Left renal pelvis (tissue), 4 donors: ENCODE data around the gene ALG6. TPM values are rescaled to one million over a fixed set of nuclear protein-coding genes. Genes with fewer than 3 reads are reported as not detected.

Experiments
- DNase-seq, 4 donors: peaks; one replicate each; pipeline ENCODE4 v3.0.0-alpha.2; 2013; ENCODE audit warnings: low read depth in 4 of 4, low spot score in 3 of 4
- polyA plus RNA-seq, 4 donors: library from polyadenylated mRNA; unstranded; fragments of 120-200 nt; gene quantifications; one replicate each; pipeline ENCODE4 v1.2.1, GENCODE V29; 2013; ENCODE audit not compliant: insufficient read length in 4 of 4

ALG6 gene
- 10 to 100 TPM; 19.9 to 30.1 (median 25.6) TPM for polyA plus RNA-seq

GRCh38 chr1:63367215-63368103, at the start of gene ALG6:
TSS of gene ALG6 (plus strand) at chr1:63367627. CDS start at chr1:63370978, 3,351 bp downstream.
- DNase-seq = peak; percentile 79 to 92 (median 90)

DNA sequence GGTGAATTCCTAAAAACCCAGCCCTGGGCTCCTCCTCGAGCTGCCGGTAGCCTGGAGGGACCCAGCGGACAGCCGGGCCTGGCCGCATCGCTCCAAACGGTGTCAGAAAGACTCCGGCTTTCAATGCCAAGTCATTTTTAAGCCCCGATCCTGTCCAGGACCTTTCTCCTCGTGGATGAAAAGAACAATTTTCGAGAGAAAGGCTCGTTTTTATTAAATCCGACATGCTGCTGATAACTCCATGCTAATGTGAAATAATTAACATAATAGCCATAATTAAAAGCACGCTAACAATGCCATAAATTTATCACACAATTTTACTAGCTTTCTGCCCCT, 49.6 kb upstream of the ALG6 start:
- DNase-seq = no peak

- no peak for DNase-seq
Measured at GRCh38 chr1:63318201-63318979, 49.0 kb upstream of the ALG6 start.

- DNase-seq = no peak
Measured at GRCh38 chr1:63319046-63320021, 48.1 kb upstream of the ALG6 start.

DNA sequence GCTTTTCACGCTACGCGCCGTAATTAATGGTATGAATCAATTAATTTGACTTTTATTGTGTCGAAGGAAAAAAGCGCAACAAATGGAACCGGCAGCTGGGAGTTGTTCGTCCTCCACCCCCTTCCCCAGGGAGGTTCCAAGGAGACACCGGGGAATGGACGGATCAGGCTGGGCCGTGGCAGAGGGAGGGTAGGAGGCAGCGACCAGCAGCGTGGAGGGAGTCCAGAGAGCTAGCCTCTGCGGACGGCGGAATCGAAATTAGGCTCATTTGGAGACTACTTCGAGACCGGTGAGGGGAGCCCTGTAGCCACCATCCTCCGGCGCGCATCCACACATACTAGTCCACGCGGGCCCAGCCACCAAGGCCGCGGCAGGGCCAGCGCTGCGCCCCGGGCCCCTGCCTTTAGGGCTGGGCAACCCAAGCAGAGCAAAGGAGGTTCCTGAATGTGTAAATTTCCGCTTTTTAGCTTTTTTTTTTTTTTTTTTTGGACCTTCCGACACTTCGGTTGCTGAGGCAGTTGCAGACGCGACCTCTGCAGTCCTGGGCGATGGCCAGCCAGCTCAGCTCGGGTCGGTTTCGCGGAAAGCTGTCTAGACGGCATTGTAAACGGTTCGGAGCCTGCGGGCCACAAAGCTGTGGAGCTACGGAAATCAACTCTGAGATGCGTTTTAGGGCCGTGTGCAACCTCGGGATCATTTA, 47.3 kb upstream of the ALG6 start:
- DNase-seq = no peak

DNA sequence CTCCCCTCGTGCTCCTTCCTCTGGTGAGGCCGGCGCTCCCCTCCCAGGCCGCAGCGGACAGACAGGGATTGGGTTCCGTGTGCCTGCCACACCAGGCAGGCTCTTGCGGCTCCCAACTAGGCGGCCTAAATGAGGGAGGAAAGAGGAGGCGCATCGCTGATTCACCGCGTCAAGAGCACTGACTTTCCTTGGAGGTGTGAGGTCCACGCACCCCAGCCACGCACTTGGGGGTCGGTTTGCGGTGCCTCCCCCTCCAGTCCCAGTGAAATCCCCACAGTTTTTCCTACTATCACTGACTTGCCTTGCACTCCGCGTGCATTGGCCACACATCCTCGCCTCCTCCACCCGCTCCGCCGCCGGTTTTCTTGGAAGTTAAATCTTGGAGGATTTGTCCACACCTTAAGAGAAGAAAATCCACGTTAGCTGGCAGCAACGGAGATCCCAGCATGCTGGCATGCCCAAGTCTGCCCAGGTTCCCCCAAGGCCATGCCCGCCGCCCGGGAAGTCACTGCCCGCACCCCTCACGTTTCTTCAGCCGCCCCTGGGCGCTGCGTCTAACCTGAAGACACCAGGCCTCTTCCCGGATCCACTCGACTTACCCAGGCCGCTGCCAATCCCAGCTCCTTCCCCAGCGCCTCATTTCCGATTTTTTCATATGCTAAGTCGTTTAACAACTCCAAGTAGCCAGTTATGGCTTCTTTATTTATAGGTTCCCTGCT, 46.2 kb upstream of the ALG6 start:
- no peak for DNase-seq

DNA sequence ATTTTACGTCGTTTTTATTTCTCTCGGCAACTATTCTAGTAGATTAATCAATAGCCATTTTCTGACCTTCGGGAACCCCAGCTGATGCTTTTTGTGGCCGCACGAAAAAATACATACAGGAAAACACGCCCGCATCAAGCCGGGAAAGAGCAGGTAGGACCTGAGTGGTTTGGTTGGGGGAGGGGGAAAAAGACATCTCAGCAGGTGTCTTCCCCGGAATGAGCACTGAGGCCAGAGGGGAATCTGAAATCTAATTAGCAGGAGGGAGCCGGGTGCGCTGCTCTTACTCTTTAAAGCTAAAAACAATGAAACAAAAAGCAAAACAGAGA, 45.7 kb upstream of the ALG6 start:
- DNase-seq = no peak

DNA sequence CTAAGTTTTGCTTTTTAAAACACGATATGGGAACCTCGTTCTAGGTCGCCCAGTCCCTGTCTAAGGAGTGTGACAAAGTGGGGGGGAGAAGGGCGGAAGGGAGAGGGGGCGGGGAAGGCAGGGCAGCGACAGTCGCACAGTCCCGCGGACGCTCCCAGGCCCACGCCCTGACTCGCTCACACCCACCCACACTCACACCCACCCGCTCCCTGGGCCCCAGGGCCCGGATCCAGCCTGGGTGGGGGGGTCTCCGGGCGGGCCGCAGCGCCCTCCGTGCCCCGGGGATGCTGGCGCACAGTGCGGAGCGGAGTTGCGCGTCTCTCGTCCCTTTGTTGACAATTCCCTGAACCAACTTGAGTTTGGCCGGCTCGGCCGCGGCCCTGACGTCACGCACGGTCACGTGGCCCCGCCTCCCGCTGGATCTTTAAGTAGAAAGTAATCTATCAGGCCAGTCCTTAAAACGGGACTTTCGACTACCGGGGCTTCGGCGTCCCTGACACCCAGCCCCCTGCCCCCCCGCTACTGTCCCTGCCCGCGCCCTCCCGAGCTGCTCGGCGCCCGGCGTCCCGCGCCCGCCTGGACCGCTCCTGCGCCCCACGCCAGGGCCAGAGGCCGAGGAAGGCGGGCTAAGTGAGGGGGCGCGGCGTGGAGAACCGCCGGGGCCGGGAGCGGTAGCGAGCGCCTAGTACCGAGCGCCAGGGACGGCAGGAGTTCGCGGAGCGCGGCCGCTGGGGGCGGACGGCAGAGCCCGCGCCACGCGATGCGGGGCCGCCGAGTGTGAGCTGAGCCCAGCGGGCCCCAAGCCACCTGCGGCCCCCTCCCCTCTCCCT, 45.1 kb upstream of the ALG6 start, which contains the start of gene FOXD3:
FOXD3 (plus strand) TSS at position 454 of the 830 bp plus-strand sequence. CDS start 492 bp downstream, outside the sequence.
- DNase-seq = no peak

DNA sequence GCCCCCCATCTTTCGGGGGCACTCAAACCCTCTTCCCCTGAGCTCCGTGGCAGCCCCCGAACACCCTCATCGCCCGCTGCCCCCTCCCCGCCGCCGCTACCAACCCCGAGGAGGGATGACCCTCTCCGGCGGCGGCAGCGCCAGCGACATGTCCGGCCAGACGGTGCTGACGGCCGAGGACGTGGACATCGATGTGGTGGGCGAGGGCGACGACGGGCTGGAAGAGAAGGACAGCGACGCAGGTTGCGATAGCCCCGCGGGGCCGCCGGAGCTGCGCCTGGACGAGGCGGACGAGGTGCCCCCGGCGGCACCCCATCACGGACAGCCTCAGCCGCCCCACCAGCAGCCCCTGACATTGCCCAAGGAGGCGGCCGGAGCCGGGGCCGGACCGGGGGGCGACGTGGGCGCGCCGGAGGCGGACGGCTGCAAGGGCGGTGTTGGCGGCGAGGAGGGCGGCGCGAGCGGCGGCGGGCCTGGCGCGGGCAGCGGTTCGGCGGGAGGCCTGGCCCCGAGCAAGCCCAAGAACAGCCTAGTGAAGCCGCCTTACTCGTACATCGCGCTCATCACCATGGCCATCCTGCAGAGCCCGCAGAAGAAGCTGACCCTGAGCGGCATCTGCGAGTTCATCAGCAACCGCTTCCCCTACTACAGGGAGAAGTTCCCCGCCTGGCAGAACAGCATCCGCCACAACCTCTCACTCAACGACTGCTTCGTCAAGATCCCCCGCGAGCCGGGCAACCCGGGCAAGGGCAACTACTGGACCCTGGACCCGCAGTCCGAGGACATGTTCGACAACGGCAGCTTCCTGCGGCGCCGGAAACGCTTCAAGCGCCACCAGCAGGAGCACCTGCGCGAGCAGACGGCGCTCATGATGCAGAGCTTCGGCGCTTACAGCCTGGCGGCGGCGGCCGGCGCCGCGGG, 44.2 kb upstream of the ALG6 start:
- DNase-seq = no peak

DNA sequence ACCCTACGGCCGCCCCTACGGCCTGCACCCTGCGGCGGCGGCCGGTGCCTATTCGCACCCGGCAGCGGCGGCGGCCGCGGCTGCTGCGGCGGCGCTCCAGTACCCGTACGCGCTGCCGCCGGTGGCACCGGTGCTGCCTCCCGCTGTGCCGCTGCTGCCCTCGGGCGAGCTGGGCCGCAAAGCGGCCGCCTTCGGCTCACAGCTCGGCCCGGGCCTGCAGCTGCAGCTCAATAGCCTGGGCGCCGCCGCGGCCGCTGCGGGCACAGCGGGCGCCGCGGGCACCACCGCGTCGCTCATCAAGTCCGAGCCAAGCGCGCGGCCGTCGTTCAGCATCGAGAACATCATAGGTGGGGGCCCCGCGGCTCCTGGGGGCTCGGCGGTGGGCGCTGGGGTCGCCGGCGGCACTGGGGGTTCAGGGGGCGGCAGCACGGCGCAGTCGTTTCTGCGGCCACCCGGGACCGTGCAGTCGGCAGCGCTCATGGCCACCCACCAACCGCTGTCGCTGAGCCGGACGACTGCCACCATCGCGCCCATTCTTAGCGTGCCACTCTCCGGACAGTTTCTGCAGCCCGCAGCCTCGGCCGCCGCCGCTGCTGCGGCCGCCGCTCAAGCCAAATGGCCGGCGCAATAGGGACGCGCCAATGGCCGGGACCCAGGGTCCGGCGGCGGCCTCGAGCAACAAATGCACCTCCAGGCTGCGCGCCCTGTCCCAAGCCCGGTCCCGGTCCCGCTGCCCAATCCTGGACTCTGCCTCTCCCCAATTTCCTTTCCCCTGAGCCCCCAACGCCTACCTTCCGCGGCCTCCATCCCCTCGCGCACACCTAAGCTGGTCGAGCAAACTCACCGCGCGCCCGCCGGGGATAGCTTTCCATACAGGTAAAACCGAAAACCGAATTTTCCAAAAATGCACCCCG, 43.3 kb upstream of the ALG6 start:
- DNase-seq = no peak

GRCh38 chr1:63324779-63325119, 42.7 kb upstream of the ALG6 start:
- DNase-seq = no peak

DNA sequence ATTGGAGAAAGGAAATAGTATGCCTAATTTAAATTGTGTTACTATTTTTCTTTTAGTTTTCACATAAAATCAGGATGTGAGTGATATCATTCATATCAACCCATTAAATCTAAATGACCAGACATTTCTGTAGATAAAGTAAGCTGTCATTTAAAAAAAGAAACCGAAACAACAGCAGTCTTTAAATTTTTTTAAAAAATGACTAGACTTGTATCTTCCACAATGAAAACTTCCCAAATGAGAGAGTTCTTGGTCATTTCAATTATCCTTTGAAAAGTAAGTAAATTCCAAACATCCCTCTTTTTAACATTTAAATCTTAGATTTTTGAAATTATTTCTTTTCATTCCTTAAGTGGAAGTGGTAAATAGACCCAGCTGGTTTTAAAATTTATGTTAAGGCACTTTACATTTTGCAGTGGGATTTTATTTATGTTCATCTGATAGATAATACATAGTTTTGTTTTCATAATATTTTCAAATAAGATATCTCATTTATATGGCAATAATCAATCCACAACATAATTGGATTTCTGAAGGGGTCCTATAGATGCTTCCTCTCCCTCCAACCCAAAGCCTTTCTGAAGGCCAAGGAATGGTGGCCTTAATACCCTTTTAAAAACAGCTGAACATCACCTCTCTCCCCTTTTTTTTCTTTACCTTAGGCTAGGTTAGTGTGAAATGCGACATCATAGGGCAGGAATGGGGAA, 42.0 kb upstream of the ALG6 start:
- no peak for DNase-seq

DNA sequence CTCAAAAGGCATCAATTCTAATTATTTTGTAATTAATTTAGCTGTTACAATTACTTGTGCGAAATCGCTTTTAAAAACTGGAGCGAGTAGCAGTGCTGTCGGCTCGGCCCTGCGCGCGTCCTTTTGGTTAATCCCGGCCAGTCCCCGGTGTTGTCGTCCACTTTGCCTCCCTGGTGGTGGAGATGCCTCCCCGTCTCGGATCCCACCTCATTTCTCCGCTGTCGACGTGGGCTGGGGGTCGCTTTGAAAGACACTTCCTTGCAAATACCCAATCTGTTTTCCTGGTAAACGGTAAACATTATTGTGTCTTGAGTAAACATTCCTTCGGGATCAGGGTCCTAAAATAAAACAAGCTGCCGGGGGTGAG, 41.3 kb upstream of the ALG6 start:
- DNase-seq = no peak

DNA sequence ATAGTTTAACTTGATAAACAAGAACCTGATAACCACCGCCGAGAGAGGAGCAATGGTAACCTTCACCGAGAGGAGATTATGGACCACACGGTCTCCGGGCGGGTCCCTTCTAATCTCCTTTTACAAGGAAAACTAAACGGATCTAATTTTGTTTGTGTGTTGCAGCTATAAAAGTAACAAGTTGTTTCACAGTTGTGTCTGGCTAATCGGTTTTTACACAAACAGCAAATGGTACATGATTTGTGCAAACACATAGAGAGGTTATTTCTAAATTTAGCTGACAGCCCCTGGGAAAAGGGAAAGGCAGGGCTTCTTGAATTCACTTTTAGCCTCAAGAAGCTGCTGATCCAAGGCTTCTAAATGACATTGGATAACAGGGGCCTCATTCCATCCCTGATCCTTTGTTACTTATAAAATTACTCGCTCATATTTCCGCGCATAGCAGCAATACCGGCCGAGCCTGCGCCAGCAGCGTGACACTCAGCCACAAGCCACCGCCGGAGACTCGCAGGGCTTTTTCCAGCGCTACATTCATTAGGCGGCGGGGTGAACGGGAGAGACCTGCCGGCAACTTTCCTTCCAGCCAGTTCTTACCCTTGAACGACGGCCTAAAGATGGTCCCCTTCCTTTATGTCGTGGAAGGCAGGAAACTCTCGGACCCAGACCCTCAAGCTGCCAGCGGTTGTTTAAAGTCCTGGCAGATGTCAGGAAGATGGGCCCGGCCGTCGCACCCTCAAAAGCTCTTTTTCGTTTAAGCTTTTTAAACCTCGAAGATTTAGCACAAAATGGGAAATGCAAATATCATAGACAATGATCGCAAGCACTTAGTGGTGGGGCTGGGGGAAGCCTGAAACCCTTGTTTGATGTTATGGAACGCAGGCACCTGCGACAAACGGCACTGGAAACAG, 40.7 kb upstream of the ALG6 start:
- DNase-seq = no peak
